Psoas muscle (tissue), 8 donors: ENCODE measurements around the gene NRAS. TPM values are rescaled to one million over a fixed set of nuclear protein-coding genes. Genes with fewer than 3 reads are reported as not detected.

Experiments
- ATAC-seq, 4 donors: fragments of 200-7000 bp; cut with Tn5 transposase; one replicate each; pipeline ENCODE4 v1.9.1; 2020; ENCODE audit warnings: moderate library complexity in 3 of 4, mild to moderate bottlenecking in 2 of 4
- DNase-seq, 2 donors: peaks; one replicate each; pipeline ENCODE4 v3.0.0-alpha.2; 2020
- H3K27ac ChIP-seq: fragments of 200-600 bp; one replicate; pipeline ENCODE4 v1.8.0; 2022
- H3K27me3 ChIP-seq, 3 donors: fragments of 200-600 bp in 1 of 3; one replicate each; pipeline versions ENCODE4 v1.6.1 to v1.8.0; 2013 to 2022; ENCODE audit warnings: low read length in 2 of 3, mild to moderate bottlenecking in 2 of 3, moderate library complexity in 1 of 3; ENCODE audit not compliant: insufficient read depth in 3 of 3
- H3K36me3 ChIP-seq, 2 donors: fragments of 200-600 bp in 1 of 2; one replicate each; pipeline versions ENCODE4 v1.6.1 to v1.8.0; 2013 to 2022; ENCODE audit warnings: low read depth in 1 of 2, mild to moderate bottlenecking in 1 of 2, moderate library complexity in 1 of 2; ENCODE audit not compliant: insufficient read depth in 1 of 2
- H3K4me1 ChIP-seq: fragments of 200-600 bp; one replicate; pipeline ENCODE4 v1.8.0; 2022
- H3K4me3 ChIP-seq: fragments of 200-600 bp; one replicate; pipeline ENCODE4 v1.8.0; 2022; ENCODE audit warnings: mild to moderate bottlenecking
- H3K9me3 ChIP-seq: fragments of 200-600 bp; one replicate; pipeline ENCODE4 v1.8.0; 2022
- CTCF ChIP-seq: fragments of 200-600 bp; IDR thresholded peaks from one replicate; pipeline ENCODE4 v1.8.0; 2022; ENCODE audit warnings: antibody characterized with exemption
- WGBS, 3 donors: extraction: QIAGEN DNeasy Blood & Tissue Kit; methylation state at CpG; one replicate each; pipeline versions ENCODE4 v1.1.6 to v1.1.7; 2013; 5-methylcytosine and 5-hydroxymethylcytosine counted together
- intact Hi-C, 2 donors: fragments of 100-400 bp; cut with DNase I; formaldehyde crosslinking; loops; one replicate each; pipeline versions ENCODE4 v1.11.0 to v1.14.2; 2022
- polyA plus RNA-seq, 3 donors: library from polyadenylated mRNA; stranded (reverse); fragments of 200-250 nt; gene quantifications; one replicate each; pipeline ENCODE4 v1.2.3, GENCODE V29; 2013
- total RNA-seq, 4 donors: library from RNA; stranded (reverse); fragmentation: NEBNext Ultra II Directional in 2 of 4; extraction: Animal tissue kit (Norgen Biotek cat#: 25700) in 2 of 4; gene quantifications; one replicate each; pipeline versions ENCODE4 v1.2.1 to v1.2.4, GENCODE V29; 2021 to 2023
- donor health status: healthy with polysubstance abuse.
- donor health status: DM: no; HTN: no; CAD: no; lungs with moderate emphysema.
- donor health status: Bipolar disorder and iron deficiency.
- donor health status: healthy.
- donor health status: DM: yes; HTN: yes; CAD: no.
- donor health status: DM: no; HTN: no; CAD: no.
- donor health status: DM: no; HTN: no; CAD: no.
- donor health status: DM: yes; HTN: yes; CAD: no.

NRAS gene
- total and polyA plus RNA-seq, 7 donors = 3.6 to 15.8 (median 5.9) TPM

GRCh38 chr1:114753143-114753542, 36.6 kb upstream of the NRAS start:
- Histone ChIP-seq H3K36me3 (peaks cover 0 to 17% of the 10 kb centered on the region in 2 donors), H3K27ac (peak overlapping the region; percentile 100), H3K4me3 (peak overlapping the region; percentile 84), H3K27me3 (no peaks in the 10 kb centered on the region), H3K4me1 (peaks cover 63% of the 10 kb centered on the region), H3K9me3 (no peaks in the 10 kb centered on the region)
- no peak for DNase-seq
- TF ChIP-seq CTCF = no peak
- WGBS, 3 donors = 30 to 54% (median 31%) methylated on average over 4 of the region's 4 CpGs
- no peak for ATAC-seq
- intact Hi-C loops = loop anchor here (5.0 to 10.0 kb wide), 3 partner anchors 36 to 168 kb away; partner anchors contain the start of genes BCAS2 (in 1 of the 2) and NRAS (in 1 of the 2)

- peak overlapping the region; percentile 84 for H3K4me3 ChIP-seq
- H3K4me1 ChIP-seq = peaks cover 85% of the 10 kb centered on the region
- ATAC-seq = peak; percentile 80 to 89 (median 86)
- H3K9me3 ChIP-seq = no peaks in the 10 kb centered on the region
- H3K36me3 ChIP-seq = peaks cover 0 to 38% of the 10 kb centered on the region in 2 donors
- WGBS, 3 donors = 17 to 27% (median 22%) methylated on average over 5 of the region's 5 CpGs
- no peaks in the 10 kb centered on the region for H3K27me3 ChIP-seq
- intact Hi-C loops = loop anchor here (1.0 to 10.0 kb wide), 4 partner anchors 33 to 166 kb away; partner anchors contain the start of genes AMPD1 (in 1 of the 2), BCAS2 (in 1 of the 2) and NRAS (in 1 of the 2)
- no peak for TF ChIP-seq CTCF
- H3K27ac ChIP-seq = peak overlapping the region; percentile 100
- DNase-seq = no peak
Observed at GRCh38 chr1:114750780-114751179, 34.2 kb upstream of the NRAS start.

GRCh38 chr1:114749835-114750234, 33.3 kb upstream of the NRAS start:
- Histone ChIP-seq H3K4me3 (peak overlapping the region; percentile 84), H3K36me3 (peaks cover 0 to 45% of the 10 kb centered on the region in 2 donors), H3K9me3 (no peaks in the 10 kb centered on the region), H3K4me1 (peaks cover 95% of the 10 kb centered on the region), H3K27ac (peak overlapping the region; percentile 100), H3K27me3 (no peaks in the 10 kb centered on the region)
- intact Hi-C loops = loop anchor here (1.0 to 10.0 kb wide), 4 partner anchors 33 to 165 kb away; partner anchors contain the start of genes AMPD1 (in 1 of the 2), BCAS2 (in 1 of the 2) and NRAS (in 1 of the 2)
- no peak for TF ChIP-seq CTCF
- ATAC-seq (peak in 1 of 4 donors; percentile 26), DNase-seq (no peak)
- 30 to 48% (median 30%) methylated on average over 5 of the region's 5 CpGs for WGBS, 3 donors

GRCh38 chr1:114746450-114747121, 30.0 kb upstream of the NRAS start:
- DNase-seq (no peak), ATAC-seq (no peak)
- Histone ChIP-seq H3K4me1 (peaks cover 98% of the 10 kb centered on the region), H3K27me3 (no peaks in the 10 kb centered on the region), H3K4me3 (peak overlapping the region; percentile 84), H3K9me3 (no peaks in the 10 kb centered on the region), H3K27ac (peak overlapping the region; percentile 100), H3K36me3 (peaks cover 0 to 55% of the 10 kb centered on the region in 2 donors)
- TF ChIP-seq CTCF = no peak
- WGBS, 3 donors = 67 to 88% (median 82%) methylated on average over 6 of the region's 6 CpGs
- intact Hi-C loops = no loop called here
